K562 (cell line): ENCODE results near the gene PDLIM7.

ENCODE experiments used
- CTCF ChIP-seq, 3 experiments: IDR thresholded peaks in 2 of 3; conservative IDR thresholded peaks in 1 of 3; 2 replicates each; pipeline ENCODE4 v1.5.1; 2011 to 2012; ENCODE audit warnings: low read length in 3 of 3, mild to moderate bottlenecking in 3 of 3, control low read depth in 2 of 3, improper control_type of control experiment in 1 of 3, inconsistent platforms in 1 of 3, low read depth in 1 of 3, mixed read lengths in 1 of 3, moderate library complexity in 1 of 3; ENCODE audit not compliant: insufficient read depth in 2 of 3
- CTCFL ChIP-seq: IDR thresholded peaks from 2 replicates; pipeline ENCODE4 v1.6.1; 2011; ENCODE audit warnings: borderline replicate concordance, low read depth, mild to moderate bottlenecking, moderate library complexity, low read length; ENCODE audit not compliant: insufficient read depth, poor library complexity, severe bottlenecking
- E2F1 ChIP-seq: sonication (generic); formaldehyde crosslinking; IDR thresholded peaks from 2 replicates; pipeline ENCODE4 v1.8.1; 2023; ENCODE audit warnings: mild to moderate bottlenecking, missing genetic modification reagents, moderate library complexity
- GTF2F1 ChIP-seq: IDR thresholded peaks from 2 replicates; pipeline ENCODE4 v1.6.1; 2011; ENCODE audit warnings: low read depth, low read length, improper control_type of control experiment
- IRF2 ChIP-seq: sonication (generic); formaldehyde crosslinking; IDR thresholded peaks from 2 replicates; pipeline ENCODE4 v1.8.1; 2022; ENCODE audit warnings: mild to moderate bottlenecking, missing genetic modification reagents
- LCOR ChIP-seq: sonication (generic); formaldehyde crosslinking; IDR thresholded peaks from 2 replicates; pipeline ENCODE4 v1.8.0; 2022; ENCODE audit warnings: mild to moderate bottlenecking, missing genetic modification reagents
- MEIS2 ChIP-seq: fragments of 450-650 bp; IDR thresholded peaks from 2 replicates; pipeline ENCODE4 v1.6.1; 2014; ENCODE audit warnings: mild to moderate bottlenecking; ENCODE audit not compliant: partially characterized antibody
- MYC ChIP-seq, 2 experiments: fragments of 250-450 bp in 1 of 2; sonication (Bioruptor Pico) in 1 of 2; IDR thresholded peaks; 2 replicates each; pipeline versions ENCODE4 v1.5.1 to v1.6.1; 2012 to 2021; ENCODE audit warnings: low read depth in 2 of 2, borderline replicate concordance in 1 of 2, improper control_type of control experiment in 1 of 2, low read length in 1 of 2, mild to moderate bottlenecking in 1 of 2, moderate library complexity in 1 of 2
- NFRKB ChIP-seq: fragments of 450-650 bp; IDR thresholded peaks from 2 replicates; pipeline ENCODE4 v1.6.1; 2016; ENCODE audit warnings: low read depth
- REST ChIP-seq, 2 experiments: fragments of 450-650 bp; formaldehyde crosslinking in 1 of 2; IDR thresholded peaks; 2 replicates each; pipeline versions ENCODE4 v1.4.0 to v1.6.1; 2014 to 2020; ENCODE audit warnings: mild to moderate bottlenecking in 2 of 2, borderline replicate concordance in 1 of 2, low read depth in 1 of 2
- TAF1 ChIP-seq: IDR thresholded peaks from 2 replicates; pipeline ENCODE4 v1.6.1; 2011; ENCODE audit warnings: mild to moderate bottlenecking, low read length, moderate library complexity; ENCODE audit not compliant: insufficient read depth, control insufficient read depth, severe bottlenecking; ENCODE audit errors: extremely low read depth
- ZNF766 ChIP-seq: fragments of 200-800 bp; sonication (Bioruptor generic); conservative IDR thresholded peaks from 2 replicates; pipeline ENCODE4 v1.6.1; 2016; ENCODE audit warnings: missing genetic modification characterization, missing compliant biosample characterization

- TF ChIP-seq MYC (IDR thresholded peaks at IDR 0.05; ENCODE audit: low read depth, low read length), result no peak
- no peak for TF ChIP-seq MYC (CRISPR knock-in tag; IDR thresholded peaks at IDR 0.05; ENCODE audit: borderline replicate concordance, low read depth)
- no peak for TF ChIP-seq GTF2F1
- no peak for TF ChIP-seq TAF1
- no peak for TF ChIP-seq REST (IDR thresholded peaks at IDR 0.05; ENCODE audit: borderline replicate concordance)
- TF ChIP-seq REST (CRISPR knock-in tag; IDR thresholded peaks at IDR 0.05; ENCODE audit: low read depth), result no peak
- no peak for TF ChIP-seq CTCF (IDR thresholded peaks at IDR 0.05 in 2 of 3, conservative IDR thresholded peaks at IDR 0.05 in 1 of 3; ENCODE audit: insufficient read depth in 2 of 3, low read depth in 1 of 3, low read length in 3 of 3)
- TF ChIP-seq MEIS2, result no peak
- no peak for TF ChIP-seq CTCFL
- TF ChIP-seq E2F1 (CRISPR knock-in tag), result no peak
- TF ChIP-seq NFRKB, result no peak
- no peak for TF ChIP-seq LCOR
- TF ChIP-seq IRF2 (CRISPR knock-in tag), result no peak
- no peak for TF ChIP-seq ZNF766 (CRISPR knock-in tag)
These were observed 7.7 kb upstream of the PDLIM7 start for GRCh38 chr5:177505075-177505474.
